ENCODE results near the gene RASAL3.

GRCh38 chr19:15424692-15425272 is 39.6 kb downstream of the RASAL3 start:
- TF ChIP-seq CTCF (conservative IDR thresholded peaks at IDR 0.05; ENCODE audit: low read depth, low read length) (no peak), EZH2phosphoT487 (IDR thresholded peaks at IDR 0.05; ENCODE audit: borderline replicate concordance, low read length) (no peak), EZH2 (IDR thresholded peaks at IDR 0.05; ENCODE audit: low read length, unreplicated experiment) (no peak)

Measured in PC-3 (cell line).